Measurements from ENCODE around the gene UFSP1. TPM values are rescaled to one million over a fixed set of nuclear protein-coding genes. Genes with fewer than 3 reads are reported as not detected.

UFSP1 gene
- total RNA-seq (2022; extraction: Qiagen RNA extraction; ENCODE audit: low read depth): 3.1 to 6.4 TPM (median 5.6 TPM) in 5 replicates

DNA sequence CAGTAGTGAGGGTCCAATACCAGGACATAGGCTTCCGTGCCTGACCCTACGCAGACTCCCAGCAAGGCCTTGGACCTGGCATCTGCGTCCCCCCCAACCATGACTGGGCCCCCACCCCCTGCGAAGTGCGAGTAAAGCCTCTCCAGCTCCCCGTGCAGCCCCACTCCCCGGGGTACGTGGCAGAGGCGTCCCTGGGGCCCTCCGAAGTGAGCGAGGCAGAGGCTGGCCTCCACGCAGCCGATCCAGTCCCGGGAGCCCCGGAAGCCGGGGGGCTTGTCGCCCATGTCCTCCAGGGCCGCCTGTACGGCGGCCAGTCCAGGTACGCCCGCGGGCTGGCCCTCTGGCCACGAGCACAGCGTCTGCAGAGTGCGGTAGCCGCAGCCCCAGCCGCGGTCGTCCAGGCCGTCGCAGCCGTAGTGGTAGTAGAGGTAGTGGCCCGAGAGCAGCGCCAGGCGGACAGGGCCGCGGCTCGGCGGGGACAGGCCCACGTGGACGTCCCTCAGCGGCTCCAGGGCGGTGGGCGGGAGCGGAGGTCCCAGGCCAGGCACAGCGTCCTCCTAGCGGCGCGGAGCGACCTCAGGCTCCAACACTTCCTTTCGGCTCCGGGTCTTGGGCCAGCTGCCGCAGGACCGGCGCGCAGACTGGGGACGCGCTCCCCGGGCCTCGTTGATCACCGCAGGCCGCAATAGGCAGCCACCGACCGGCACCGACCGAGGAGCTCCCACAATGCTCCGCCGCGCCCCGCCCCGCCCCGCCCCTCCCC lies at the start of gene UFSP1:
Gene UFSP1 (minus strand): TSS at position 728 of the 763 bp plus-strand sequence. CDS start 444 bp downstream, at position 284.

DNA sequence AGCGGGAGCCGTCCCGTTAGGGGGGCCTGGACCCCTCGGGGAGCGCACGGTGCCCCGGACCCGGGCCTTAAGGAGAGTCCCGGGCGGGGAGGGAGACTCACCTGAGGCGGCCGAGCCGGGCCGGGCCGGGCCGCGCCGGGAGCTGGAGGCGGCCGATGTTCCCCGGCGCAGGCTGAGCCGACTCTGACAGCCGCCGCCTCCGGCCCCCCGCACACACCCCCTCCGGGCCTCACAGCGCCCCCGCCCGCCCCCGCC lies 6.1 kb upstream of the UFSP1 start, which contains the start of gene ACHE:
Gene ACHE (minus strand): TSS at position 188 of the 255 bp plus-strand sequence. CDS start 1,656 bp downstream, outside the sequence.

DNA sequence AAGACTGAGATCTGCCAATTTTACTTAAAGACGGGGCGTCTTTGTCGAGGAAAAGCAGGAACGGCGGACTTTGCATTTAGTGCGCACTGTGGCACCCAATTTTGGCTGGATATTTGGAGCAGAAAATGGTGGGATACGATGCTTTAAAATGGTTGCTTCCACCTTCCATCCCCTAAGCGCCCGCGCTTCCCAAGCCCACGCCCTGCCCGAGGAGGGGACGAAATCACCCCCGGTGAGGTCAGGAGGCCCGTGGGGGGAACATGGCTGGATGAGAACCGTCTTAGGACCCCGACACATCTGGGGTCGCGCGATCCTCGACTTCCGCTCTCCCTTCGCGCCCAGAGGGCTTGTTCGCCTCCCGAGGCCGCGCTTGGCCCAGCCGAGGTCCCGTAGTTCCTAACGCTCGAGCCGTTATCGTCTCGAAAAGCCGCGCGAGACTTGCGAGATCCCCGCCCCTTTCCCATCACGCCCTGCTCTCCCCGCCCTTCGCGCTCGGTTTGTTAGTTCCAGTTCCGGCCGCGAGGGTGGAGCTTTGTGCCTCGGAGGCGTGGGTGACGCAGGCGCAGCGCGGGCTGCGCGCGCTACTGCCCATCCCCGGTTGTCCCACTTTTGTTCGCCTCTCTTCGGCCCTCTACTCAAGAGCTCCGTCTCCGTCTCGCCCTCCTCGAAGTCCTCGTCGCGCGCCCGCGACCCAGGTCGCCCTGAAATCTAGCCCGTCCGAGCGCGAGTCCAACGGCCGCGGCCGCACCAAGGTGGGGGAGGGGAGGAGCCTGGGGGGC lies 14.7 kb downstream of the UFSP1 start, which contains the start of gene SRRT:
Gene SRRT (plus strand): TSS at position 527 of the 779 bp plus-strand sequence. CDS start 488 bp downstream, outside the sequence.

DNA sequence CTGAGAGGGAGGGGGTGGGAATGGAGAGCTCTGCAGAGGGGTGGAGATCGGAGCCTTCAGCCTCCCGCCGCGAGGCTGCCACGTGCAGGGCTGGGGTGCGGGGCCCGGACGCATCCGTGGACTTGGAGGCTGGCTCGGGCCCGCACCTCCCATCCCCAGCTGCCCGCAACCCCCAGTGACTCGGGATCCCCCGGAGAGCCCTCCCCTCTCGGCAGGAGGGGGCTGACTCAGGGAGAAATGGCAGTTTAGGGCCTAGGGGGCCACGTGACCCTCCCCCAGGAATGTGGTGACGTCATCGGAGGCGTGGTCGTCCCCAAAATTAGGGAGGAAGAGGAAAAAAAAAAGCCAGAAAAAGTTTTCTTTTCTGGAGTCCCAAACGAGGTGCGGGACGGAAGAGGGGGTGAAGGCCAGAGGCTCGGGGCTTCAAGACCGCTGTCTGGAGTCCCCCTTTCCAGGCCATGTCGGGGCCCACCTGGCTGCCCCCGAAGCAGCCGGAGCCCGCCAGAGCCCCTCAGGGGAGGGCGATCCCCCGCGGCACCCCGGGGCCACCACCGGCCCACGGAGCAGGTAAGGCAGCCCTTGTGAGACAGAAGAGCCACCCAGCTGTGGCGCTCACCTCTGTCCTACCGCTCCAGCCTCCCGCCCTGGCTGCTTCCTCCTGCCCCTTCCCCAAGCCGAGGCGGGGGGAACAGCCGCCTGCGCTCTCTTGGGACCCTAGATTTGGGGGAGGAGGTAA lies 22.3 kb downstream of the UFSP1 start, which contains the start of gene TRIP6:
Gene TRIP6 (plus strand): TSS at position 348 of the 736 bp plus-strand sequence. CDS start 111 bp downstream, at position 459.

DNA sequence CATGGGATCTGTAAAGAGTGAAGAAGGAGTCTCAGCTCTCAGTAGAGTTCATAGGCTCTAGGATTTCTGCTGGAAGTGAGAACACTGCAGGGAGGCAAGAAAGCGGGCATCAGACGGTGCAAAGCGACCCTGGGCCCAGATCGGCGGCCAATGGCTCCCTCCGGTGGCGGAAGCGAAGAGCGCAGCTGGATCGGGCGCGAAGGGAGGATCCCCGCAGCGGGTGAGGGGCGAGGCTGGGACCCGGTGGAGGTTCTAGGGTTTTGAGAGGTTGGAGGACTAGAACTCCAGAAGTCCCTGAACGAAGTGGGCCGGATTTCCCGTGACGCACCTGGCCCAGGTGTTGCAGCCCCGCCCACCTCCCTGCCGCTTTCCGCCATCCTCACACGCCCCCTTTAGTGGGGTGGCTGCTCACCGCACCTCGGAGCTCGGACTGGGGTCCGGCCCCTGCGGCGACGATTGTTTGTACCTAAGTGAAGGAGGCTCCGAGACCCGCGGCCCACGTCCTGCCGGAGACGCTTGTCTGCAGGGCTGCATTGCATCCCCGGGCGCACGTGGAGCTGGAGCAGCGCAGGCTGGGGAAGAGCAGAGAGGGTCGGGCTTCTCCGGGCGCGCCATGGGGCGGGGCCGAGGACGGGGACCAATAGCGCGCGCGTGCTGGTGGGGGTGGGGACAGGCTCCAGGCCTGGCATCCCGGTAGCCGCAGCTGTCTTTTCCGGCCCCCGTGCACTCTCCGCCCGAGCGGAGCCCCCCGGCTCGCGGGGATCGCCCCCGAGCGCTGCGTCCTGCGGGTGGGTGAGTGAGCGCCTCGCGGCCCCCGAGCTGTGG lies 37.3 kb downstream of the UFSP1 start, which contains the start of gene SLC12A9:
Gene SLC12A9 (plus strand): TSS at position 666 of the 825 bp plus-strand sequence. CDS start 1,485 bp downstream, outside the sequence.

Other genes starting within 250 kb of the UFSP1 start
- gene TFR2, start 248.2 kb downstream of the UFSP1 start, total RNA-seq (2022; extraction: Qiagen RNA extraction; ENCODE audit: low read depth): 1.6 to 3.1 TPM (median 2.5 TPM) in 5 replicates
- not detected in 5 replicates for gene ACTL6B, start 233.3 kb downstream of the UFSP1 start, total RNA-seq (2022; extraction: Qiagen RNA extraction; ENCODE audit: low read depth)
- 129 to 274 TPM (median 259 TPM) in 5 replicates for gene GNB2, start 216.0 kb downstream of the UFSP1 start, total RNA-seq (2022; extraction: Qiagen RNA extraction; ENCODE audit: low read depth)
- gene GIGYF1, start 195.5 kb downstream of the UFSP1 start, total RNA-seq (2022; extraction: Qiagen RNA extraction; ENCODE audit: low read depth): 11.2 to 23.3 TPM (median 20.1 TPM) in 5 replicates
- 57.9 to 103 TPM (median 95.3 TPM) in 5 replicates for gene POP7, start 183.6 kb downstream of the UFSP1 start, total RNA-seq (2022; extraction: Qiagen RNA extraction; ENCODE audit: low read depth)
- not detected in 5 replicates for gene EPO, start 169.2 kb downstream of the UFSP1 start, total RNA-seq (2022; extraction: Qiagen RNA extraction; ENCODE audit: low read depth)
- not detected in 5 replicates for gene ZAN, start 156.1 kb downstream of the UFSP1 start, total RNA-seq (2022; extraction: Qiagen RNA extraction; ENCODE audit: low read depth)
- gene EPHB4, start 62.2 kb downstream of the UFSP1 start, total RNA-seq (2022; extraction: Qiagen RNA extraction; ENCODE audit: low read depth): 27.8 to 48.1 TPM (median 47.4 TPM) in 5 replicates
- gene SLC12A9, start 37.0 kb downstream of the UFSP1 start, total RNA-seq (2022; extraction: Qiagen RNA extraction; ENCODE audit: low read depth): 8.7 to 17.2 TPM (median 14.1 TPM) in 5 replicates
- 32.3 to 58.6 TPM (median 53.9 TPM) in 5 replicates for gene TRIP6, start 22.3 kb downstream of the UFSP1 start, total RNA-seq (2022; extraction: Qiagen RNA extraction; ENCODE audit: low read depth)
- 120 to 157 TPM (median 149 TPM) in 5 replicates for gene SRRT, start 14.6 kb downstream of the UFSP1 start, total RNA-seq (2022; extraction: Qiagen RNA extraction; ENCODE audit: low read depth)
- gene ACHE, start 6.2 kb upstream of the UFSP1 start, total RNA-seq (2022; extraction: Qiagen RNA extraction; ENCODE audit: low read depth): 1.4 to 3.7 TPM (median 3.6 TPM) in 5 replicates
- 9.8 to 23.5 TPM (median 22.0 TPM) in 5 replicates for gene MUC3A, start 59.8 kb upstream of the UFSP1 start, total RNA-seq (2022; extraction: Qiagen RNA extraction; ENCODE audit: low read depth)
- 10.8 to 20.4 TPM (median 16.4 TPM) in 5 replicates for gene MUC12, start 79.8 kb upstream of the UFSP1 start, total RNA-seq (2022; extraction: Qiagen RNA extraction; ENCODE audit: low read depth)
- 0.01 to 0.30 TPM (median 0.02 TPM) in 5 replicates for gene MUC17, start 130.4 kb upstream of the UFSP1 start, total RNA-seq (2022; extraction: Qiagen RNA extraction; ENCODE audit: low read depth)
- 8.6 to 18.6 TPM (median 14.5 TPM) in 5 replicates for gene TRIM56, start 195.8 kb upstream of the UFSP1 start, total RNA-seq (2022; extraction: Qiagen RNA extraction; ENCODE audit: low read depth)
- gene SERPINE1, start 237.4 kb upstream of the UFSP1 start, total RNA-seq (2022; extraction: Qiagen RNA extraction; ENCODE audit: low read depth): 1,301 to 1,792 TPM (median 1,475 TPM) in 5 replicates

Data from A549 treated with ZK216348 at 1 μM for 4 hours (cell line).